ES-I3 (cell line): ENCODE results near the gene ADGRF1.
"Not testable (repeated sequence)": the region's sequence is repeated elsewhere in the genome, so short reads cannot be mapped to it uniquely, and the experiment has no call there.

ENCODE experiments used
- H3K36me3 ChIP-seq: 2 replicates; pipeline ENCODE4 v1.6.1; 2013; ENCODE audit warnings: mild to moderate bottlenecking, low read length, control low read depth, moderate library complexity; ENCODE audit not compliant: insufficient read depth
- H3K4me1 ChIP-seq: 2 replicates; pipeline ENCODE4 v1.6.1; 2013; ENCODE audit warnings: mild to moderate bottlenecking, control low read depth, low read length; ENCODE audit not compliant: insufficient read depth
- H3K9ac ChIP-seq: 2 replicates; pipeline ENCODE4 v1.6.1; 2013; ENCODE audit warnings: low read depth, mild to moderate bottlenecking, low read length, moderate library complexity
- H3K9me3 ChIP-seq: 2 replicates; pipeline ENCODE4 v1.6.1; 2013; ENCODE audit warnings: mild to moderate bottlenecking, low read length, moderate library complexity; ENCODE audit not compliant: control insufficient read depth, insufficient read depth

ADGRF1 gene

DNA sequence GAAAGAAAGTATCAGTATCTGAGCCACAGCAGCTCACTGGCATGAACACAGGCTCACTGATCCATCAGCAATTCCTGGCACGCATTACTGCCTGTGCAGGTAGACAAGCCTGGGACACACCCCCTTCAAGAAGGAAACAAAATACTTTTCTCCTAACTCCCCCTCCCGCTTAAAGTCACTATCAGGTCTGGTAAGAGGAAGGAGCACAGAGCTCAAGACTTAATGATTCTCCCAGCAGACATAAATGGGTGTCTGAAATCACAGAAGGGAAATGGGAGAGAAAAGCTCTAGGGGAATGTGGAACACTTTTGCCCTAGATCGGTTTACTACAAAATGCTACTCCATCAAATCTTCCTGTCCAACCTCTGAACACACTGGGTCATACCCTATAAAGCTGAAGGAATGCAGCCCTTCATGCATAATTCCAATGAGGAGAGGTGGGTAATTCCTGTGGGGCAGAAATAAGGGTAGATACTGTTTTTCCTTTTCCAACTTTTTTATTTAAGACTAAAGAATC is at the start of gene ADGRF1:
Gene ADGRF1 (minus strand): TSS at position 58 of the 517 bp plus-strand sequence. CDS start 13,271 bp downstream, outside the sequence.
- H3K9ac ChIP-seq, result no peak within 1 kb of the TSS
- peaks cover 18% of the 10 kb centered on the region for H3K4me1 ChIP-seq

DNA sequence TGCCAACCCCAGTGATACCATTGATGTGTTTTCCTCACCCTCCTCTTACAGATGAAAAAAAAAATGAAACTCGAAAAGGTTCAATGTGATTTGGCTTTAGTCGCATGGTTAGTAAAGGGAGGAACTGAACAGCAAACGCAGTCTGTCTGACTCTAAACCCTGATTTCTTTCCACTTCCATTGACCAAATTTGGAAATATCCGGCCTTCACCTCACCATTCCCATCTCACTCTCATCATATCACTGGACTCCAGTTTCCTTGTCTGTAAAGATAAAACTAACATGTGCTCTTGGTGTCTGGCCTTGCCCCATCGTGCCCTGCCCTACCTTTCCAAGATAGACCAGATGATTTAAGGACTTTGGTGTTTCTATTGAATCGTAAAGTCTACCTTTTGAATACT is 48.7 kb upstream of the ADGRF1 start:
- H3K4me1 ChIP-seq, result peaks cover 5% of the 10 kb centered on the region
- no peaks in the 10 kb centered on the region for H3K36me3 ChIP-seq
- H3K9me3 ChIP-seq, result no peaks in the 10 kb centered on the region
- no peak overlapping the region for H3K9ac ChIP-seq

More for the DNA sequence above, at the start of gene ADGRF1:
- H3K9me3 ChIP-seq, result no peaks in the 10 kb centered on the region
- H3K36me3 ChIP-seq, result no peaks in the 10 kb centered on the region

DNA sequence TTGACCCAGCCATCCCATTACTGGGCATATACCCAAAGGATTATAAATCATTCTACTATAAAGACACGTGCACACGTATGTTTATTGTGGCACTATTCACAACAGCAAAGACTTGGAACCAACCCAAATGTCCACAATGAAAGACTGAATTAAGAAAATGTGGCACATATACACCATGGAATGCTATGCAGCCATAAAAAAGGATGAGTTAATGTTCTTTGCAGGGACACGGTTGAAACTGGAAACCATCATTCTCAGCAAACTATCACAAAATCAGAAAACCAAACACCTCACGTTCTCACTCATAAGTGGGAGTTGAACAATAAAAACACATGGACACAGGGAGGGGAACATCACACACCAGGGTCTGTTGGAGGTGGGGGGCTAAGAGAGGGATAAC is 47.3 kb upstream of the ADGRF1 start:
- H3K9me3 ChIP-seq, H3K9ac ChIP-seq, H3K4me1 ChIP-seq, H3K36me3 ChIP-seq: not testable (repeated sequence)

DNA sequence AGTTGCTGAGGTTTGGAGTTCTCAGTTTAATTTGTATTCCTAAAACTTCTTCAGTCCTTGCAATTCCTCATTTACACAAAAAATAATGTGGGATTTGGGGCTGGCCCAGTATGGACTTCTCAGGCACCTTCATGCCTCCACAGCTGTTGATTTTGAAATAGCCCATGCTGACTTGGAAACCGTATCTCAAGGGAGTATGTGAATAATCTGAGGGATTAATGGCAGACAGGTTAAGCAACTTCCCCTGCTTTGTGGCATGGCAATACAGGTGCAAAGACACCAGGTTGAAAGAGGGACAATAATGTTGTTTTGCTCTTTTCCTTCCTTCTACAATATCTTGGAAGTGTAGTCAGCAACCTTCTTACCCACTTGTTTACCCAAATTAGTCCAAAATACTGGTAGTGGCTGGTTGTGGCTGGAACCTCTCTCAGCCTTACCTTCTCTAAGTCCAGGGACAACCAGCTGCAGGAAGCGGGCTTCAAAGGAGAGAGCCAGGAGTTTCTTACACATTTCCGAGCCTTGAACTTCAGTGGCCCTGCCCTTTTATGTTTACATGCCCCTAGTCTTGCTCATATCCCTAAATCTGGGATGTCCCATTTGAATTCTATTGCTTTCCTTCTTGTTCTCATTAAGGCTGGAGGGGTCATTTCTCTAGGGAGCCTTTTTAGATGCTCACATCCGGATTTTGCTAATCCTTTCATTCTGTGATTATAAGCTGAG is 44.1 kb upstream of the ADGRF1 start:
- no peaks in the 10 kb centered on the region for H3K36me3 ChIP-seq
- H3K9ac ChIP-seq, result no peak overlapping the region
- H3K4me1 ChIP-seq, result no peaks in the 10 kb centered on the region
- H3K9me3 ChIP-seq, result no peaks in the 10 kb centered on the region

DNA sequence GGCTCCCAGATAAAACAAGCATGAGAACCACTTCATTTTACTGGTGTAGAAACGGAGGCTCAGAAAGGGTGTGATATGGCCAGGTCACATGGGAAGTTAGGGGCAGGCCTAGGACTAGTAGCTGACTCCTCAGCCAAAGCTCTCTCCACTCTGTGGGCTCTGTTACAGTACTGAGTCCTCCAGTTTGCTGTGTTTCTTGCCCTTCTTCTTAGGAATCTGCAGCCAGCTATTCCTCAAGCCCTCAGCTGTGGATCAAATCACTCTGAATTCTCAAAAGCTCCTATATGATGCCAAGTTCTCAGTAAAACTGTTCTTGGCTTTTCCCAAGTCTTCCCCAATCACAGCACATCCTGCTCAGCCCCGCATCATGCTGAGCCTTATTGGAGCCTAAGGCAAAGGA is 42.5 kb upstream of the ADGRF1 start:
- H3K9ac ChIP-seq, result no peak overlapping the region
- H3K36me3 ChIP-seq, result no peaks in the 10 kb centered on the region
- H3K9me3 ChIP-seq, result no peaks in the 10 kb centered on the region
- no peaks in the 10 kb centered on the region for H3K4me1 ChIP-seq

DNA sequence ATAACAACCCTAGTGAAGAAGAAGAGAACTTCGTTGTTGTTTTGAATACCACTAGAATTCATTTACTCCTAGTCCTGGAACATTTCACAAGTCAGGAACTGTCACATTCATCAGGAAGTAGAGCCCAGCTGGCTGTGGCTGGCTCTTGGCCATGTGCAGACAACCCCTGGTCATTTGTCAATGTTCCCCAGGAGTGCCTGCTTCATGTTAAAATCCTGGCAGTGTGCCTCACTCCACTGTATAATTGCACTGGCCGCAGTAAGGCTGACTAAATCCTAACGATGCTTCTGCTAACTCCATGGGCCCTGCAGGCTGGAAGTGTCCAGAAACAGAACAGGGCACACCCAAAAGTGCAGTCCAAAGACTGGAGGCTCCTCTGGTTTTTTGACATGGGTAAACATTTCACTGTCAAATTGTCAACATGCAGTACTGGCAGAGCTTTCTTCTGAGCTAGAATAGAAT is 41.5 kb upstream of the ADGRF1 start:
- H3K4me1 ChIP-seq, result no peaks in the 10 kb centered on the region
- H3K9ac ChIP-seq, result no peak overlapping the region
- no peaks in the 10 kb centered on the region for H3K36me3 ChIP-seq
- H3K9me3 ChIP-seq, result no peaks in the 10 kb centered on the region

DNA sequence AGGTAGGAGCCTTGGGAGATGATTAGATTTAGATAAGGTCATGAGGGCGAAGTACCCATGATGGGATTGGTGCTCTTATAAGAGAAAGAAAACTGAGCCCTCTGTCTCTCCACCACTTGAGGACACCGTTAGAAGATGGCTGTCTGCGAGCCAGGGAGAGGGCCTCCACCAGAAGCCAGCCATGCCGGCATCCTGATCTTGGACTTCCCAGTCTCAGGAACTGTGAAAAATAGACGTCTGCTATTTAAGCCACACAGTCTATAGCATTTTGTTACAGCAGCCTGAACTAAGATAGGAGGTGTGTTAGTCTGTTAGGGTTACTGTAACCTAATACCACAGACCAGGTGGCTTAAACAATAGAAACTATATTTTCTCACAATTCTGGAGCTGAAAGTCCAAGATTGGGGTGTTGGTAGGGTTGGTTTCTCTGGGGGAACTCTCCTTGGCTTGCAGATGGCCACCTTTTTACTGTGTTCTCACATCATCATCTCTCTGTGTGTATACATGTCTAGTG is 38.0 kb upstream of the ADGRF1 start:
- H3K9me3 ChIP-seq, result no peaks in the 10 kb centered on the region
- H3K9ac ChIP-seq, result no peak overlapping the region
- no peaks in the 10 kb centered on the region for H3K36me3 ChIP-seq
- H3K4me1 ChIP-seq, result no peaks in the 10 kb centered on the region

DNA sequence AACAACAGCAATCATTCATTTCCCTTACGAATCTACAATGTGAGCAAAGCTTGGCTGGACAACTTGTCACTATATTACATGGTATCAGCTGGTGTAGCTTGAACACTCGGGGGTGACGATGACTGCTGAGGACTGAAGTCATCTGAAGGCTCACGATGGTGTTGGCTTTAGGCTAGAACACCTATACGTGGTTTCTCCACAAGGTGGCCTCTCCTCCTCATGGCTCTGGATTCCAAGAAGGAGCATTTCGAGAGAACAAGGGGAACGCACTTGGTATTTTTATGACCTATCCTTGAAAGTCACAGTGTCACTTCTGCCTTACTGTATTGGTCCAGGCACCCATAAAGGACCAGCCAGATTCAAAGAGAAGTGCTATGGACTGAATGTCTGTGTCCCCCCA is 37.5 kb upstream of the ADGRF1 start:
- Histone ChIP-seq H3K9me3 (no peaks in the 10 kb centered on the region), H3K4me1 (no peaks in the 10 kb centered on the region), H3K9ac (no peak overlapping the region), H3K36me3 (no peaks in the 10 kb centered on the region)

DNA sequence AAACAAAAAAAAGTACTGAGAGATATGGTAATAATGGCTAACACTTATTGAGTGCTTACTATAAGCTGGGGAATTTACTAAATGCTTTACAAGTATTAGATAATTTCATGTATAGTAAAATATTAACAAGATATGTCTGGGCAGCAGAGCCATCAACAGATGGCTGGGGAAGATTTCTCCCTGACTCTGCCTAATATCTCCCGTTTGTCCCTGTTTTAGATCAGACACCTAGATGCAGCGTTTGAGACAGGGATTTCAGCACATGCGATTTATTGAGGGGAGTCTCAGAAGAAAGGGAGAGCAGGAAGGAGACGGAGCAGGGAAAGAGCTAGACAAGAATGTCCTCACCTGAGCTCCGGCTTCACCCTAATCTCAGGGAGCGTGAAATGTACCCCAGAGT is 36.9 kb upstream of the ADGRF1 start:
- no peaks in the 10 kb centered on the region for H3K9me3 ChIP-seq
- H3K9ac ChIP-seq, result no peak overlapping the region
- no peaks in the 10 kb centered on the region for H3K4me1 ChIP-seq
- H3K36me3 ChIP-seq, result no peaks in the 10 kb centered on the region

DNA sequence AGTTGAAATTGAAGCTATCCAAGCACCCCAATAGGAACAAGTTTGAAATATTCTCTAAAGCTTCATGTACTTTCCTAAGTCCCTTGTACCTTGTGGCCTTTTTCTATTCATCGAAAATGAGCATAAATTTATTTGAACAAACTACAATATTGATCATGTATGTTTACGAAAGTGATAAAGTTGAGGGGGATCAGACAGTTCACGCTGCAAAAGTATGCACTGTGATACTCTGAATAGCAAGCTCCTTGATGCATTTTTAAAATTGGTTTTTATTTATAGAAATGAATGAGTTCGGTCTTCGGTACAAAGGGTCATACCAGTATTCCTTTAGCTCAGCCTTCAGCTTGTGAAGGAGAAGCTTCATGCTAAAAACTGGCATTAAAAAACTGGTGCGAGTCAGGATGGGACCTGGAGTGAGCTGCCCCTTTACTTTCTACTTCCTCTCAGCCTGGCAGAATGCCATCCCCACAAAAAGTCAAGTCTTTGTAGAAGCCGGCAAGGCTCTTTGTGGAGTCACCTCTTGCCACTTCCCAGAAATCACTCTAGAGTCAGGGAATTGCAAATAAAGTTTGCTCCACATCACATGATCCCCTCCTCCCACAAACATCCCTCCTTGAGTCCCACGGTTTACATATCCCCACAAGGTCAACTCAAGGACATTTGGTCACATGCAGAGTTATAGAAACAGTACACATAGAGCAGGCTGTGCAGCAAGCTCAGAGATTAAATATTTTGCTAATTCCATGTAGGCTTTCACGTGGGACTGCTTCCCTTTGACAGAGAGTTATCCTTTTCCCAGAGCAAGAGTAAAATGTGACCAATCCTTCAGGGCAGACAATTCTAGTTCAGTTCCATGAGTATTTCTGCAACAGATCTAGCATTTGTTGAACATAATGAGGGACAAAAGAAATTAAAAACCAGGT is 34.6 kb upstream of the ADGRF1 start:
- no peaks in the 10 kb centered on the region for H3K36me3 ChIP-seq
- no peaks in the 10 kb centered on the region for H3K9me3 ChIP-seq
- no peaks in the 10 kb centered on the region for H3K4me1 ChIP-seq
- H3K9ac ChIP-seq, result no peak overlapping the region

DNA sequence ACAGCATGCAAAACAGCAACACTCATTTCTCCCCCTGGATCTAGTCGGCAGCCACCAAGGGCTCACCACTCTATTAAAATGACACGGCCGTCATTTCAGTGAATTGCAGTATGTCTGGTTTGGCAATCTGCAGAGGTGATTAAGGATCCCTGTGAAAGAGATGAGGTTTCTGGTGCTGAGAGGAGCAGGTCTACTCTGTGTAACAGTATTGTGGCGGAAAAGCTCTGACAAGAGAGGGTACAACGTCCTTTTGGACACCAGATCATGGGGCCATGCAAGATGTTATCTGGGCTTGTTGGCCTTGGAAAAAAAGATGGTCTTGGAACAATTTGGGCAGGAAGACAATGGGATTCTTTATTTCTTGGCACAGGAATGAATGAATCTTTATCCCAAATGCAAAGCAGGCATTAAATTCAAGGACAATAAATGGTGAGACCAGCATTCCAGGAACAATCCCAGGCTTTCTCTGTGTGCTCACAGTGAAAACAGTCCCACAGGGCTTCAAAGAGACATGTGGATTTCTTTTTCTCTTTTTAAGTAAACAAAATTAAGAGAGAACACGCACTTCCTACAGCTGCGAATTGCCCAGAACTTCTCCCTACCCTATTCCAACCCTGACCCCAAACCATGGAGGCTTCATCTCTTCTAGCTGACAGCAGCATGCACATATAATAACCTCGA is 33.7 kb upstream of the ADGRF1 start:
- H3K4me1 ChIP-seq, result no peaks in the 10 kb centered on the region
- H3K36me3 ChIP-seq, result no peaks in the 10 kb centered on the region
- H3K9ac ChIP-seq, result no peak overlapping the region
- H3K9me3 ChIP-seq, result no peaks in the 10 kb centered on the region

DNA sequence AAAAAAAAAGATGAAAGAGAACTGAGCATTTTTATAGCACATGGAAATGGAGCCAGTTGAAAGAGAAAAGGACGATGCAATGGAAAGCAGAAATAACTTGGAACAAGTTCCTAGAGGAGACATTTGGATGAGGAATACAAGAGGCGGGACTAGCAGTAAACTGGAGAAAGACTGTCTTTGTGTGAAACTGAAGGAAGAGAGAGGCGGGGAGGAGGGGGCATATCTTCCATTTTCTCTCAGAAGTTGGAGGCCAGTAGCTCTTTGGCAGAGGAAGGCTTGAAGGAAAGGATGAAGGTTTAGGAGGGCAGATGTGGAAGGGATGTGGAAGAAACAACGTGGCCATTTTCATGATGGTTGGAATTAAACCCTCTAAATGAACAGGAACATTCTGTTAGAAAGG is 33.0 kb upstream of the ADGRF1 start:
- Histone ChIP-seq H3K4me1 (no peaks in the 10 kb centered on the region), H3K9me3 (no peaks in the 10 kb centered on the region), H3K9ac (no peak overlapping the region), H3K36me3 (no peaks in the 10 kb centered on the region)

DNA sequence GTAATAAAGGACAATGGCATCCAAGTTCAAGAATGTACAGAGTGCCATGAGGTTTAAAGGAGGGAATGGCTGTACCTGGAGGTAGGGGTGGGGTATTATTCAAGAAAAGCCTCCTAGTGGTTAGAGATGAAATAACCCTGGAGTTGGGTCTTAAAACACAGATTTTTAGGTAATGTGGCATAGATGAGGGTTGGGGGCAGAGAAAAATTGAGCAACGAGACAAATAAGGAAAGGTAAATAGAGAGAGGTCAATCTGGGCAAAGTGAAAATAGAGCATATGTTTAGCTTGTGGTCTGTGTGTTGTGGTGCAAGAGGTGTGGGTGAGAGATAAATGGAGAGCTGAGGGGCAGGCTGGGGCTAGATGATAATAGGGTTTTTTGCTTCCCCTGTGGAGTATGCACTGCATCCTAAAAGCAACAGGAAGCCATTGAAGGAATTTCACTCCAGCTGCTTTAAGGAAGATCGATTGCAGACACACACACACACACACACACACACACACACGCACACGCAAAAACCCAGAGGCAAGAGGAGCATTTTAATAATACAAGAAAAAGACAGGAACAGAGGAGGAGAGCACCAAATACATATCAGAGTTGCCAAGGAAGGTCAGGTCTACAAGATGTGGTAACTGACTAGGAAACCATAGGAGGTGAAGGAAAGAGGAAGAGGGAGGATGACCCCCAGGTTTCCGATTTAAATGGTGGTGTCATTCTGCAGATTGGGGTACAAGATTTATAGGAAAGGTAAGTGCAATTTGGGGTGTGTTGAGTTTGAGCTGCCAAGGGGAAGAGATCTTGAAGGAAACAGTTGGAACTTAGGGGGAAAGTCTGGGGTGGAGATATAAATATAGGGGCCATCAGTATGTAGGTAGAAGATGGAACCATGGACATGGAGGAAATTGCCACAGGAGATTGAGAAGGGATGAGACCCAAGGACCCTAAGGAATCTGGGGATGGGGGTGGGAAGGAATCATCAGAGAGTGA is 31.3 kb upstream of the ADGRF1 start:
- Histone ChIP-seq H3K4me1 (no peaks in the 10 kb centered on the region), H3K36me3 (no peaks in the 10 kb centered on the region), H3K9me3 (no peaks in the 10 kb centered on the region), H3K9ac (no peak overlapping the region)
